Measurements from ENCODE around the gene PRB3.

DNA sequence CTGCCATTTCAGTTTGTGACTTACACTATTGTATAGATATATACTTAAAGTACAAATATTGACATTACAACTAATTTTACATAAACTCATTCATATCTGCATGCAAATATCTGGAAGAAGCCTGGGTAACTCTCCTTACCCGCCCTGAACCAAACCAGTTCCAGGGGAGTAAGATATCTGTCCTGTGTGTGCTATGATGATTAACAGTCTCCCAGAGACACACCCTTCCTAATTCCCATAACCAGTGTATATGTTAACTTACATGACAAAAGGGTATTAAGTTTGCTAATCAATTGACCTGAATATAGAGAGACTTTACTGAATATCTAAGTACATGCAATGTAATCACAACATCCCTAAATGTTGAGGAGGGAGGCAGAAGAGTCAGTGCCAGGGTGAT lies 23.0 kb downstream of the PRB3 start:
- TF ChIP-seq, protein P1, sequence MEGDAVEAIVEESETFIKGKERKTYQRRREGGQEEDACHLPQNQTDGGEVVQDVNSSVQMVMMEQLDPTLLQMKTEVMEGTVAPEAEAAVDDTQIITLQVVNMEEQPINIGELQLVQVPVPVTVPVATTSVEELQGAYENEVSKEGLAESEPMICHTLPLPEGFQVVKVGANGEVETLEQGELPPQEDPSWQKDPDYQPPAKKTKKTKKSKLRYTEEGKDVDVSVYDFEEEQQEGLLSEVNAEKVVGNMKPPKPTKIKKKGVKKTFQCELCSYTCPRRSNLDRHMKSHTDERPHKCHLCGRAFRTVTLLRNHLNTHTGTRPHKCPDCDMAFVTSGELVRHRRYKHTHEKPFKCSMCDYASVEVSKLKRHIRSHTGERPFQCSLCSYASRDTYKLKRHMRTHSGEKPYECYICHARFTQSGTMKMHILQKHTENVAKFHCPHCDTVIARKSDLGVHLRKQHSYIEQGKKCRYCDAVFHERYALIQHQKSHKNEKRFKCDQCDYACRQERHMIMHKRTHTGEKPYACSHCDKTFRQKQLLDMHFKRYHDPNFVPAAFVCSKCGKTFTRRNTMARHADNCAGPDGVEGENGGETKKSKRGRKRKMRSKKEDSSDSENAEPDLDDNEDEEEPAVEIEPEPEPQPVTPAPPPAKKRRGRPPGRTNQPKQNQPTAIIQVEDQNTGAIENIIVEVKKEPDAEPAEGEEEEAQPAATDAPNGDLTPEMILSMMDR (IDR thresholded peaks at IDR 0.05): no peak
- no peak for TF ChIP-seq EZH2 (IDR thresholded peaks at IDR 0.05; ENCODE audit: borderline replicate concordance, insufficient read depth, low read depth, low read length, poor library complexity, severe bottlenecking)
